Activated CD8-positive, alpha-beta T cell treated with anti-CD3 and anti-CD28 coated beads for 36 hours (primary cell): ENCODE results near the gene PGF. TPM values are rescaled to one million over a fixed set of nuclear protein-coding genes. Genes with fewer than 3 reads are reported as not detected.

Experiments
- ATAC-seq: fragments of 200-7000 bp; cut with Tn5 transposase; one replicate; pipeline ENCODE4 v1.10.0; 2021; ENCODE audit warnings: mild to moderate bottlenecking, moderate library complexity
- CTCF ChIA-PET: fragments of 350-600 bp; sonication (Branson Sonifier 250); formaldehyde crosslinking; loops from one replicate; lab custom pipeline; 2021; ENCODE audit warnings: antibody characterized with exemption; lab: Charles Lee
- POLR2A ChIA-PET: fragments of 350-600 bp; sonication (Branson Sonifier 250); formaldehyde crosslinking; loops from one replicate; lab custom pipeline; 2021; ENCODE audit warnings: antibody characterized with exemption; lab: Charles Lee
- DNase-seq: peaks from one replicate; pipeline ENCODE4 v3.0.0-alpha.2; 2020
- H3K27ac Mint-ChIP-seq: one replicate; pipeline ENCODE4 v1.8.0; 2021; ENCODE audit warnings: mild to moderate bottlenecking, mixed read lengths
- H3K27me3 Mint-ChIP-seq: one replicate; pipeline ENCODE4 v1.8.0; 2021; ENCODE audit warnings: mixed read lengths
- H3K36me3 Mint-ChIP-seq: one replicate; pipeline ENCODE4 v1.8.0; 2021; ENCODE audit warnings: low read depth, mixed read lengths
- H3K4me1 Mint-ChIP-seq: one replicate; pipeline ENCODE4 v1.8.0; 2021; ENCODE audit warnings: low read depth, mixed read lengths
- H3K4me3 Mint-ChIP-seq: one replicate; pipeline ENCODE4 v1.8.0; 2021; ENCODE audit warnings: mild to moderate bottlenecking, moderate library complexity, mixed read lengths
- H3K9me3 Mint-ChIP-seq: one replicate; pipeline ENCODE4 v1.8.0; 2021; ENCODE audit warnings: mixed read lengths
- CTCF ChIP-seq: fragments of 200-600 bp; IDR thresholded peaks from one replicate; pipeline ENCODE4 v1.8.0; 2022; ENCODE audit warnings: antibody characterized with exemption, mild to moderate bottlenecking
- intact Hi-C: fragments of 100-400 bp; cut with micrococcal nuclease; formaldehyde crosslinking; loops from one replicate; pipeline ENCODE4 v1.10.0; 2022
- total RNA-seq, 2 experiments: library from RNA; stranded (reverse); gene quantifications; one replicate each; pipeline ENCODE4 v1.2.3, GENCODE V29; 2021

PGF gene
- total RNA-seq, 2 experiments from 2014 or later: 0.27 to 0.45 TPM

- Mint-ChIP-seq H3K27ac (peak overlapping the region; percentile 88), H3K9me3 (no peaks in the 10 kb centered on the region), H3K27me3 (no peaks in the 10 kb centered on the region), H3K36me3 (no peaks in the 10 kb centered on the region), H3K4me3 (peak overlapping the region; percentile 67), H3K4me1 (peaks cover 27% of the 10 kb centered on the region)
- ATAC-seq (peak; percentile 88), DNase-seq (peak; percentile 83)
- intact Hi-C loops: no loop called here
- POLR2A ChIA-PET: interaction anchor here (1.5 to 2.1 kb wide), 3 partner anchors 11 to 185 kb away, joined by 4 read pairs; partner anchors contain the start of gene NEK9
- no peak for TF ChIP-seq CTCF
- CTCF ChIA-PET: interaction anchor here (0.9 to 2.0 kb wide), 5 partner anchors 70 to 147 kb away, joined by 3 to 9 read pairs (median 4); no protein-coding TSS in a partner anchor
Measured at GRCh38 chr14:74941676-74942097, 13.7 kb downstream of the PGF start.

- Mint-ChIP-seq H3K4me3 (peak overlapping the region; percentile 67), H3K27ac (peak overlapping the region; percentile 88), H3K27me3 (no peaks in the 10 kb centered on the region), H3K36me3 (no peaks in the 10 kb centered on the region), H3K4me1 (peaks cover 25% of the 10 kb centered on the region), H3K9me3 (no peaks in the 10 kb centered on the region)
- no peak for TF ChIP-seq CTCF
- no peak for DNase-seq
- POLR2A ChIA-PET: interaction anchor here (1.5 to 2.1 kb wide), 3 partner anchors 12 to 186 kb away, joined by 4 read pairs; partner anchors contain the start of gene NEK9
- intact Hi-C loops: no loop called here
- ATAC-seq: no peak
- CTCF ChIA-PET: interaction anchor here (0.9 to 2.0 kb wide), 5 partner anchors 71 to 148 kb away, joined by 3 to 9 read pairs (median 4); no protein-coding TSS in a partner anchor
Measured at GRCh38 chr14:74940956-74941565, 14.3 kb downstream of the PGF start.

- H3K4me3 Mint-ChIP-seq: no peak overlapping the region
- ChIA-PET POLR2A (interaction anchor here (1.2 kb wide), 1 partner anchor 67 kb away, joined by 3 read pairs; no protein-coding TSS in a partner anchor), CTCF (interaction anchor here (0.9 to 1.2 kb wide), 3 partner anchors 9 to 149 kb away, joined by 3 to 4 read pairs (median 3); no protein-coding TSS in a partner anchor)
Measured at GRCh38 chr14:74938531-74939495, 16.6 kb downstream of the PGF start.

GRCh38 chr14:74937171-74937570 is 18.2 kb downstream of the PGF start:
- H3K9me3 Mint-ChIP-seq: no peaks in the 10 kb centered on the region
- H3K4me3 Mint-ChIP-seq: no peak overlapping the region
- TF ChIP-seq CTCF: no peak
- intact Hi-C loops: no loop called here
- ChIA-PET CTCF (interaction anchor here (0.9 to 2.5 kb wide), 4 partner anchors 8 to 151 kb away, joined by 3 to 13 read pairs (median 8); no protein-coding TSS in a partner anchor), POLR2A (interaction anchor here (1.5 kb wide), 1 partner anchor 15 kb away, joined by 3 read pairs; no protein-coding TSS in a partner anchor)
- H3K36me3 Mint-ChIP-seq: no peaks in the 10 kb centered on the region
- ATAC-seq (no peak), DNase-seq (peak; percentile 26)
- no peaks in the 10 kb centered on the region for H3K27me3 Mint-ChIP-seq
- no peak overlapping the region for H3K27ac Mint-ChIP-seq
- H3K4me1 Mint-ChIP-seq: peaks cover 29% of the 10 kb centered on the region

More at GRCh38 chr14:74938531-74939495, 16.6 kb downstream of the PGF start:
- Mint-ChIP-seq H3K27me3 (no peaks in the 10 kb centered on the region), H3K4me1 (peaks cover 25% of the 10 kb centered on the region), H3K27ac (no peak overlapping the region), H3K36me3 (no peaks in the 10 kb centered on the region), H3K9me3 (no peaks in the 10 kb centered on the region)
- ATAC-seq (no peak), DNase-seq (no peak)
- TF ChIP-seq CTCF: no peak
- intact Hi-C loops: no loop called here
